Activated CD8-positive, alpha-beta memory T cell treated with anti-CD3 and anti-CD28 coated beads, Interleukin-2, amount 50 U/mL, for 4 hours (primary cell): ENCODE results near the gene ABCG5.

Experiments used
- DNase-seq: peaks from one replicate; pipeline ENCODE4 v3.0.0-alpha.2; 2020

The ABCG5 gene

GRCh38 chr2:43838560-43839267 lies at the start of gene ABCG5, which contains the start of gene ABCG8:
ABCG5 (minus strand) TSS chr2:43838839; CDS start chr2:43838679, 160 bp downstream.
ABCG8 (plus strand) TSS chr2:43838971; CDS start chr2:43839054, 83 bp downstream.
- no peak for DNase-seq

- DNase-seq, result no peak
These were observed 48.5 kb upstream of the ABCG5 start for GRCh38 chr2:43887176-43887575.

- no peak for DNase-seq
These were observed 46.5 kb upstream of the ABCG5 start for GRCh38 chr2:43885132-43885632.

- DNase-seq, result no peak
These were observed 46.0 kb upstream of the ABCG5 start for GRCh38 chr2:43884689-43885088.

- DNase-seq, result no peak
These were observed 43.7 kb upstream of the ABCG5 start for GRCh38 chr2:43882312-43882711.

GRCh38 chr2:43880952-43881351 lies 42.3 kb upstream of the ABCG5 start:
- DNase-seq, result no peak

- DNase-seq, result no peak
These were observed 41.8 kb upstream of the ABCG5 start for GRCh38 chr2:43880471-43880870.

- DNase-seq, result no peak
These were observed 40.6 kb upstream of the ABCG5 start for GRCh38 chr2:43879261-43879660.

- peak; percentile 59 for DNase-seq
These were observed 39.3 kb upstream of the ABCG5 start for GRCh38 chr2:43877782-43878464.

GRCh38 chr2:43874776-43875451 lies 36.3 kb upstream of the ABCG5 start:
- DNase-seq, result no peak

GRCh38 chr2:43872151-43872550 lies 33.5 kb upstream of the ABCG5 start:
- DNase-seq, result no peak

- no peak for DNase-seq
These were observed 16.7 kb upstream of the ABCG5 start for GRCh38 chr2:43855292-43855691.

- DNase-seq, result no peak
These were observed 16.0 kb upstream of the ABCG5 start for GRCh38 chr2:43854671-43855070.

- DNase-seq, result no peak
These were observed 14.8 kb upstream of the ABCG5 start for GRCh38 chr2:43853141-43854081.

GRCh38 chr2:43852196-43852730 lies 13.6 kb upstream of the ABCG5 start:
- DNase-seq, result no peak

GRCh38 chr2:43851011-43851980 lies 12.7 kb upstream of the ABCG5 start:
- no peak for DNase-seq

GRCh38 chr2:43848214-43848613 lies 9.6 kb upstream of the ABCG5 start:
- no peak for DNase-seq

- DNase-seq, result no peak
These were observed 7.6 kb upstream of the ABCG5 start for GRCh38 chr2:43846140-43846793.

GRCh38 chr2:43845181-43845580 lies 6.5 kb upstream of the ABCG5 start:
- no peak for DNase-seq

- DNase-seq, result no peak
These were observed 4.2 kb upstream of the ABCG5 start for GRCh38 chr2:43842866-43843226.
